Head of caudate nucleus (tissue), 42 donors: ENCODE results near the gene NCK2.

ENCODE experiments used
- DNase-seq, 42 donors: peaks; one replicate each; pipeline versions ENCODE4 v3.0.0 to v3.0.0-alpha.2; 2020 to 2021; ENCODE audit warnings: mixed read lengths in 7 of 42
- intact Hi-C: fragments of 100-400 bp; cut with DNase I; formaldehyde crosslinking; loops from one replicate; pipeline ENCODE4 v1.15.0; 2022

NCK2 gene

GRCh38 chr2:105744909-105745853 lies at the start of gene NCK2:
Gene NCK2, plus strand, starts transcription at chr2:105744912. Its CDS starts 110,152 bp downstream, at chr2:105855064.
- DNase-seq = peak in 19 of 42 donors; percentile 18 to 59 (median 27)
- intact Hi-C loops = no loop called here

DNA sequence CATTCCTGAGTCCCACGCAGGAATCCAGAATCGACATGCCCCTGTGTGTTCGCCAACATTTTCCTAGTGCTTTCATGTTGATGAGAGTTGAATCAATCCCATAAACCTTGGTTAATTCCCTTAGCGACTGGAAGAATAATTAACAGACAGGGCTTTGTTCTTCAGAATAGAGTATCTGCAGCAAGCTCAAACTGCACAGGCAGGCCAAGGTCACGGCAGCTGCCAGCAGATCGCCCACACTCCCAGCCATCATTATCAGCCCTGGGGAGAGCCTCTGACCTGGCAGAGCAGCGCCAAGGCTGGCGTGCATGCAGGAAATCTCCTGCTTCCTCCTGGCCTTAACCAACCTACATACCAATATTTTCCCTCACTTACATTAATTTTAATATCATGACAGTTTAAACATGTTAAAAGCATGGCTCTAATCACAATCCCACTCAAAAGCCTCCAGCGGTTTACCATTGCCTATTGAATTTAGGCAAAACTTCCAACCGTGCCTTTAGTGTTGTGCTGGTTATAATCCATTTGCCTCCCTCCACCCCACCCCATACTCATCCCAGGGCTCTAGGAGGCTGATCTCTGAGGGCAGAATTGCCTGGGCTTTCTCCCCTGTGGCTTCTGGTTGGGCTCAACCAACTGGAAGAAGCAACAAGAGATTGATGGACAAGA lies 46.8 kb upstream of the NCK2 start:
- intact Hi-C loops = no loop called here
- peak in 5 of 42 donors; percentile 10 to 34 (median 27) for DNase-seq

- intact Hi-C loops = no loop called here
- peak in 1 of 42 donors; percentile 7 for DNase-seq
These were observed 45.9 kb upstream of the NCK2 start for GRCh38 chr2:105698820-105699219.

DNA sequence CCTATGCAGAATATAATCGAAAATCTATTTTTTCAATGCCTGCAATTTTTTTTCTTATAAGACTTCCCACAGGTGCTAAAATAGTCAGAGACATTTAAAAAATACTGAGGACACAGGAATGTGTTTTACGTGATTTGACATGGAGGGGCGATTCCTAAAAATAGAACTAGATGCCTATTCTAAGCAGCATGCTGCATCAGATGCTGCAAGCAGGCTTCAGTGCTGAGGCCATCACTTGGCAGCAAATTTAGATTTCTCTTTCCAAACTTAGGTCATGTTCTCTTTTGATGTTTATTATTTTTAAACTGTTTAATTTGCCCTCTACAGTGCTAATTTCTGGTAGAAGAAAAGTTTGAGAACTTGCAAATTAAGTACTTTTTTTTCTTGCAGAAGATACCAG lies 43.7 kb upstream of the NCK2 start:
- intact Hi-C loops = no loop called here
- no peak for DNase-seq

DNA sequence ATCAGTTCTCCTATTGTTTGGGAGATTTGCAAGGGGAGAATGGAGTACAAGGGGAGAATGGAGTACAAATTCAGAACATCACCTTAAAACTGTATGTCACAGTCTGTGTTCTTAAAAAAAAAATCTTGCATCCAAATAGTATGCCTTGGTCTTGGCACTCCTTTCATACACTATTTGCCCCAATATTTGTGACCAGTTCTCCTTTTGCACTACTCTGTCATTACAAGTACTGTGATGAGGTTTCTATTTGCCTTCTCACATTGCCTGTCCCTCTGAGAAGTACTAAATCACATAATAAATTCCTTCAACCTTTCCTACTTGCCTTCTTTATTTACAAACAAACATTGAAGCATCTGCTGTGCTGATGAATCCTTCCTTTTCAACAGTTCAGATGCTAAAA lies 36.0 kb upstream of the NCK2 start:
- DNase-seq = no peak
- intact Hi-C loops = no loop called here

GRCh38 chr2:105711394-105711793 lies 33.3 kb upstream of the NCK2 start:
- intact Hi-C loops = no loop called here
- no peak for DNase-seq

DNA sequence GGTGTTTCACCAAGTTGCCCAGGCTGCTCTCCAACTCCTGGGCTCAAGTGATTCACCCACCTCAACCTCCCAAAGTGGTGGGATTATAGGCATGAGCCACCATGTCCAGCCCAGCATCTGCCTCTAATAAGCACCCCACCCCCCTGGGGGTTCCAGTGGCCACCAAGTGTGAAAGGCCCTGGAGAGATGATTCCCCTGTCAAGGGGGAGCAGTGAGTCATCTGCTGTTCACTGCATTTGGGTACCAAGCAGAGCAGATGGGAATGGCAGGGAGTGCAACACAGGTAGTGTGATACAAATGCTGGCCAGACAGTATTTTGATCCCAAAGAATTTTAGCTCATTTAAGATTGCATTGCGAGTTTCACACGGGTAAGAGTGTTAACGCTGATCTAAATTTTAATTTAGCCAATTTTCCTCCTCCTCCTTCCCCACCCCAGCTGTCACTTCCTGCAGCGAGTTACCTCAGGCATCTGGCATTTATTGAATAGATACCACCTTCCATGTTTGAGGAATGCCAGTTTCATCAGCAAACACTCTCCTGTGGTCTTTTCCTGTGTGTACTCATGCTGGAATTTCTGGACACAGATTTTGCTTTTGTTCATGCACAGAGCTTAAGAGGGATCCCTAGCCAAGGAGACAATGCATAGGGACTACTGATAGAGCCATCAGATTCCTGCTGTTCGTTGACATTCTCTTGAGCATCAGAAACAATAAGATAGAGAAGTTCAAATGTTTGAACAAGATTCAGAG lies 32.4 kb upstream of the NCK2 start:
- no peak for DNase-seq
- intact Hi-C loops = no loop called here

DNA sequence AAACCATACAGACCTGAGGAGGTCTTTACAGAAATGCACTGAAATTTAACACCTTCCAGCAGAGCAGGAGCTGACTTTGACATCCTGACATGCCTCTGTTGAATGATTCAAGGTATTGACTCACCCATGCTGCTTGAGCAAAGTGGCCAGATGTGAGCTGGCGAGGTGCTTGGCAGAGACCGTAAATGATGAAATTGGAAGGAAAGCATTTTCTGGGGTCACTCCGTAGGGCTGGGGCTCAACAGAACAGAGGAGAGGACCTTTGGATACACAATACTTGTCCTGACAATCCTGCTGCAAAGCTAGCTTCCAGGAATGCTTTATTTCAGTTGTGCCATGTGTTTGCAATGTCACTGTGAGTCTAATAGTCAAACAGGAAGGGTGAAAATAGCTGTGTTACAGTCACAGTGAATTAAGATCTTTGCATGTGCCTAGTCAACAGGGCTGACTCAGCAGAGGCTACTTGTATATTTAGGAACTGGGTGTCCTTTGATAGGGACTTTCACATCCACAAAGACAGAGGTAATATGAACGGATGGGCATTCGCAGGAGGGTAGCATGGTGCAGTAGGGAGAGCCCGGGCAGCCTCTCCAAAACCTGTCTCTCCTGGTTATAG lies 31.6 kb upstream of the NCK2 start:
- peak in 2 of 42 donors; percentile 14 for DNase-seq
- intact Hi-C loops = no loop called here

DNA sequence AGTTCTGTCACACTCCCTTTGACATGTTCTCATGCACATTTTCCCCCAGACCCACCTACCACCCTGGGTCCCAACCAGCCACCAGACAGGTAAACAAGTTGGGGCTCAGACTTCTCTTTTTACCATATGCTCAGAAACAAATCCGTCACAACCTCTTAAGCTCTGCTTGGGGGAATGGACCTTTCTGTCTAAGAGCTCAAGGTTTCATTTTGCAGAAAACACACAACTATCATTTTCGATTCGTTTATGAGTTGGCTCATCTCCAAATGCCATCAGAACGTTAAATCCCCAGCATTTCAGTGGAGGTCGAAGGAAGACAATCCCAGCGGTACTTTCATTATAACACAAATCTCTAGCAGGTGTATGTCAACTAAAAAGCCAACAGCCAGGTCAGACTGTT lies 30.6 kb upstream of the NCK2 start:
- intact Hi-C loops = no loop called here
- no peak for DNase-seq

DNA sequence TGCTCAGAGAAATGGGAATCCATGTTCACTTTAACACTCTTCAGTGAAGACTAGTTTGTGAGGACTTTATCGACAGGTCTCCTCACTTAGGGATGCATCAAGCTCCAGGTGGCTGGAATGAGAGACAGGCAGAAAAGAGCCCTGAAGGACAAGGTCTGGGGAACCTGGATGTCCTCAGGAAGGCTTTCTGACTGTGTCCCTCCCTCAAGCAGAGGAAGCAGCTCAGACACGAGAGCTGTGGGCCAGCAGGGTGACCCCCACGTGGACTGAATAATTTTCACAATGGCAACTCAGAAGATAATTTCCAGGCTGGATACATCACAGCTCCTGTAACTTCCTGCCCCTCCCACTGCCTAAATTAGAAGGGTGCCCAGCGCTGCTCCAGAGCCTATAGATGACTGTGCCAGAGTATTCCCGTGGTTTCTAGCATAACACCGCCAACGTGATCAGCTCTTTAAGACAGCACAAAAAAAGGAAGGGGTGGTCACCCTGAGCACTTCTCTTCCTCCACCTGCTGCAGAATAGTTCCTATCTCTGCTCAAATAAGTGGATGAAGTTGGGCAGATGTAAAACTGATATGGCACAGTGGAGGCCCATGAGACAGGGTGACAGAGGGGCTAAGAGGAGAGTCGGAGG lies 25.7 kb upstream of the NCK2 start:
- peak in 6 of 42 donors; percentile 9 to 51 (median 26) for DNase-seq
- intact Hi-C loops = no loop called here

DNA sequence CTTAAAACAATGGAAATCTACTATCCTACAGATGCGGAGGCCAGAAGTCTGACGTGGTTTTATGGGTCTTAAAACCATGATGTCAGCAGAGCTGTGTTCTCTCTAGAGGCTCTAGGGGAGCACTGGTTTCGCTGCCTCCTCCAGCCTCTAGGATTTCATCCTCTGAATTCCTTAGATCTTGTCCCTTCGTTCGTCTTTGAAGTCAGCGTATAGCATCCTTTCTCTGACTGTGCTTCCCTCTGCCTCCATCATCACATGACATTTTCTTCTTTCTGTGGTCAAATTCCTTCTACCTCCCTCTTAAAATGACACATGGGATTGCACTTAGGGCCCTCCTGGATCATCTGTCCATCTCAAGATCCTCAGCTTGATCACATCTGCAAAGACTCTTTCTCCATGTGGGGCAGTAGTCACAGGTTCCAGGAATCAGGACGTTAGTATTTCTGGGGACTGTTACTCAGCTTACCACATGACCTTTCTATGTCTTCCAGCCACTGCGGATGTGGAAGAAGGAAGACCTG lies 22.7 kb upstream of the NCK2 start:
- DNase-seq = peak in 1 of 42 donors; percentile 4

GRCh38 chr2:105722726-105723297 lies 21.9 kb upstream of the NCK2 start:
- intact Hi-C loops = no loop called here
- DNase-seq = peak in 1 of 42 donors; percentile 19

More for the DNA sequence above, 22.7 kb upstream of the NCK2 start:
- intact Hi-C loops = no loop called here

- peak in 1 of 42 donors; percentile 8 for DNase-seq
- intact Hi-C loops = no loop called here
These were observed 21.3 kb upstream of the NCK2 start for GRCh38 chr2:105723431-105723830.

- no peak for DNase-seq
- intact Hi-C loops = no loop called here
These were observed 19.3 kb upstream of the NCK2 start for GRCh38 chr2:105725388-105725787.

GRCh38 chr2:105730170-105730569 lies 14.5 kb upstream of the NCK2 start:
- DNase-seq = peak in 1 of 42 donors; percentile 10
- intact Hi-C loops = no loop called here

DNA sequence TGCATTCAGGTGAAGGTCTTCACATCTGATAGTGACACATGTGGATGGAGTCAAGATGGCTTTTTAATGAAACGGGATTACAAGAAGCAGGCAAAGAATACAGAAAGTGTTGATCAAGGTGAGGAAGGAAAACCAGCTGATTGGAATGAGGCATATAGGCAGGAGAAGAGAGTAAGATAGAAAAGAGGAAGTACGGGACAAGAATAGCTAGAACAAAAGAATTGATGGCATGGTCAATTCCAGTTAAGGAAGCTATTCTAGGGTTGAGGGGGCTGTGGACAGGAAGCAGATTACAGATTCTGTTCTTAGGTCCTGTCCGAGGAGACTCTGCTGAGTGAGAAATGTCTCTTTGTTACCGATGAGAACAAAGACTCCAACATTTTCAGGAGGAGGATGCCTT lies 13.2 kb upstream of the NCK2 start:
- DNase-seq = peak in 3 of 42 donors; percentile 17 to 41 (median 34)
- intact Hi-C loops = no loop called here

DNA sequence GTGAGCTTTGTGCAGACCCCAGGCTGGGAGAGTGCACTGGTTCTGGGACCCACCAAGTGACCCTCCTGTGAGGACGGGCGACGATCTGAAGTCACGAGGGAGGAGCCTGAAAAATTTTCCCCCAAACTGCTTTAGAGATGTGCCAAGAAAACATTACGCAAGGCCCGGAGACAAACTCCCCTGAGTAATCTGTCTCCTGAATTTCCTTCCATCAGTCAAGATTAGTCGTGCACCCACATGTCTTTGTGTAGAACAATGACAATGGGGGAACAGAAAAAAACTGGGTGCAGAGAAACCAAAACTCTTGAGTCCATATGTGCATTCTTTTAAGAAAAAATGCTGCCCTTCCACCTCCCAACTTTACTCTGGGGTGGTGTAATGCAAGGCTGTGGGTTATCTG lies 12.6 kb upstream of the NCK2 start:
- intact Hi-C loops = no loop called here
- DNase-seq = peak in 21 of 42 donors; percentile 18 to 73 (median 42)
